ENCODE results near the gene BTN1A1.
"Not testable (repeated sequence)": the region's sequence is repeated elsewhere in the genome, so short reads cannot be mapped to it uniquely, and the experiment has no call there.

The BTN1A1 gene

DNA sequence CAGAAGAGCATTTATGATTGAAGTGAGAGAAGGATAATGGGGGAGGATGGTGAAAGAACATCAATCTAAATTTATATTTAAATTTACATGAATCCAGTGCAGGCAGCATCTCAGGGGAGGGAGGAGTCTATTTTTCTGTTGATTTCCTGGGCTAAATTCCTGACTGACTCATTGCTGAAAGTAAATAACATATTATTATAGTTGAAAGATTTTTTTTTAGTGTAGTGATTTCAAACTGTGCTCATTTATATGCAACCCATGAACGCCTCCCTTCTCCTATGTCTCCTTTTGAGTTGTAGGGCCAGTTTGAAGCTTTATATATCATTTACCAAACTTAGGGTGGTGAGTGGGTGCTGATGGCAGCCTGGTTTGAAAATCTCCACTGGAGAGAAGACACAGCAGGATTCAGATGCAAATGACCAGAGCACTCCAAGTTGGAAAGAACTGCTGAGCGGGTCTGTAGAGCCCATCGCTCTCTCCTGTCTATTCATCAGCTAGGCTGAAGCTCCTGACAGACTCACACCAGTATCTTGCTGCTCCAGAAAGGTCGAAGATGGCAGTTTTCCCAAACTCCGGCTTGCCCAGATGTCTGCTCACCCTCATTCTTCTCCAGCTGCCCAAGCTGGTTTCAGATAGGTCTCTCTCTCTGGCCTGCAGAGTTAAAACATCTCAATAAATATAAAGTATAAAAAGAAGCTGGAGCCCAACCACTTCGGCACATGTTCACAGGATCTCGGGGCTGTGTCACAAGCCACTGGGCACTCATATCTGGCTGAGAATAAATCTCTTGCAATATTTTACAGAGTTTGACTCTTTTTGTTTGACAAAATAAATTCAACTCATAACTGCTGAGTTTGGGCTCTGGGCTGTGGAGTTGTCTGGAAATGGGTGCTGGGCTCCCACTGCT is 24.0 kb upstream of the BTN1A1 start:
- no peak for DNase-seq (ENCODE audit: low read depth)

DNA sequence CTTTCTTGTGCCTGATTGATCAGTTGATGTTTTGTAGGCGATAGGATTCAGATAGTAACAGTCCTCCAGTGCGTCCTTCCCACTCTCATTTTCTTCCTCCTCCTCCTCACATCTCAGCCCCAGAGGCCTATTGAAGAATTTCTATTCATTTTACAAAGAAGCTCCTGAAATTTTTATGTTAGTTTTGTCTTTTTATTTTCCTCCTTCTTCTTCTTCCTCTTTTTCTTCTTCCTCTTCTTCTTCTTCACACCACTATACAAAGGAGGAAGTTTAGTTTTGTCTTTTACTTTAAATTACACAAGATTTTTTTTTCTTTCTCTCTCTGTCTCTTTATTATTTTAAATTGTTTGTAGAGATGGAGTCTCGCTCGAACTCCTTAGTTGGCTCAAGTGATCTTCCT is 23.2 kb upstream of the BTN1A1 start:
- no peak for DNase-seq (ENCODE audit: low read depth)

DNA sequence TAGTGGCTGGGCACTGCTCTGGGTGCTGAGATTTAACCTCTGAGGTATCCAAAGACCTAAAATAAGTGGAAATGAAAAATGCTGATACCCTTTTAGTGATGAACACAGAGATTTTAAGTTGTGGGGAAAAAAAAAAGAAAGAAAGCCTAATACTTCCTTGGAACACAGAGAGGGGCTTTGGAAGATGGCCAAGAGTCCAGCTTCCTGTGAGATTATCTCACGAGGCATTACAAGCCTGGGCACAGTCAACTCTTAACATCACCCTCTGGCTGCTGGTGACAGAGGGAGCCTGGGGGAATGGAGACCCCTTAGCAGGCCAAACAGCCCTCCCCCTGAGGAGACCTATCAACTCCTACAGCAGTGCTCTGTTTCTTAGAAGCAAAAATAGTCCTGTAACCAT is 22.7 kb upstream of the BTN1A1 start:
- no peak for DNase-seq (ENCODE audit: low read depth)

DNA sequence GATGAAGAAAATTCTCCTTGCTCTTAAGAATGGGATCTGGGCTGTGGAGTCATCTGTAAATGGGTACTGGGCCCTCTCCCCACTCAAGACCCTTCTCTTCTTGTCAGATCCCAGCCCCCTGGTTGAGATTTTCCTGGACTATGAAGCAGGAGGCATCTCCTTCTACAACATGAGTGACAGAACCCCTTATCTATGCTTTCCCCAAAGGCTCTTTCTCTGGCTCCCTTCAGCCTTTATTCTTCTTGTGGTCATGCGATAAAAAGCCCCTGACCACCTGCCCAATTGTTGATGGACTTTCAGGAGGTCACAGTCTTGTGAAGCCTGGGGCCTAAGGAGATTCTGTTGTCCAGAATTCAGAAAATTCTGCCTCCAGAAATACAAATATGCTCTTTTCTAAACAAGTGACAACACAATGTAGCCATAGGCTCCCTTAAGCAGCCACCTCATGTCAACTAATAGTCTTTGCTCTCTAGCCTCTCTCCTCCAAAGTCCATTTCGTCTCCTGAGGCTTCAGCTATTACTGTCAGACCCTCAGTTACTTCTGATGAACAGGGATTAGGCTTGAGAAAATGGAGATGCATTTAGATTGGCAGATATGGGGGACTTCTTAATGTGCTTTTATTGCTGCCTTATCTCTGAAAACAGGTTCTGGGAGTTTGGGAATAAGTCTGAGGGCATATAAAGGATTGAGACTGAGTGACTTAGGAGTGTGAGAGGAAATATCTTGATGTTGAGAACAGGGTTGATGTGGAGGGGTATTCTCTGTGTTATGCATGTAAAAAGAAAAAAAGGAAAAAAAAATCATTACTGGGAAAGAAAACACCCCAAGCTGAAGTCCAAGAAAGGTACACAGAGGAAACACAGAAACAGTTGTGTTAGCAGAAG is 21.8 kb upstream of the BTN1A1 start:
- DNase-seq (ENCODE audit: low read depth), result no peak

DNA sequence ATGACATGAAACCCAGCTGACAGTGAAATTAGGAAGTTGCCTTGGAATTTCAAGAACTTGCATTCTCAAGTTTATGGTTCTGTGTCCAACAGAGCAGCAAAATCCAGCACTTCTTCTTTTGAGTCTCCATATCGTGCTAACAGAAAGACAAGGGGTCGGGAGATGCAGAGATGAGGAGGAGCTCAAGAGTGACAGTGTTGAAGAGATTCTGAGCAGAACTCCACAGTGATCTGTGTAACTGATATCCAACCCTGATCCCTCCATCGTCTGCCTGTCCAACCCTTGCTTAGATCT is 21.2 kb upstream of the BTN1A1 start:
- DNase-seq (ENCODE audit: low read depth), result no peak

DNA sequence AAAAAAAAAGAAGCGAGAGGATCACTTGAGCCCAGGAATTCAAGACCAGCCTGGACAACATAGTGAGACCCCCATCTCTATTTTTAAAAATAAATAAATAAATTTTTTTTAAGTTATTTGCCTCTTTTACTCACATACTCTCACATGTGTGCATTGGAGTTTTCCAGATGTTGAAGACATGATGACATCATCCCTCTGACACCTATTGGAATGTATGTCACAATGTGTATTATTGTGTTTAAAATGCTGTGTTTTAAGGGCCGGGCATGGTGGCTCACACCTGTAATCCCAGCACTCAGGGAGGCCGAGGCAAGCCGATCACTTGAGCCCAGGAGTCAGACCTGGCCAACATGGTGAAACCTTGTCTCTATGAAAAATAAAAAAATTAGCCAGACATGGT is 17.8 kb upstream of the BTN1A1 start:
- DNase-seq (ENCODE audit: low read depth), result no peak

DNA sequence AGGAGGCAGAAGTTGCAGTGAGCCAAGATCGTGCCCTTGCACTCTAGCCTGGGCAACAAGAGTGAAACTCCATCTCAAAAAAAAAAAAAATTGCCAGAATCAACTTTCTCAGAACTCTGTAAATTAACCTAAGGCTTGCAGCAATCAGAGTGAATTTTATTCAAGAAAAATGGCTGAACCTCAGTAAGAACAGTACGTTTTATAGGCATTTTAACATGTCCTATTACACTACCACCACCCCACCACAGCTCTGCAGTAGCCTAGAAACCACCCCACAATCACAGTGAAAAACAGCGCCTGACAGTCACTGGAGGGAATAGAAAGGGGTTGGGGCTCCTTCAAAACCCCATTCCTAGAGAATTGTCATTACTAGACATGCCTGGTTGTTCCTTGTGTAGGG is 16.4 kb upstream of the BTN1A1 start:
- no peak for DNase-seq (ENCODE audit: low read depth)

DNA sequence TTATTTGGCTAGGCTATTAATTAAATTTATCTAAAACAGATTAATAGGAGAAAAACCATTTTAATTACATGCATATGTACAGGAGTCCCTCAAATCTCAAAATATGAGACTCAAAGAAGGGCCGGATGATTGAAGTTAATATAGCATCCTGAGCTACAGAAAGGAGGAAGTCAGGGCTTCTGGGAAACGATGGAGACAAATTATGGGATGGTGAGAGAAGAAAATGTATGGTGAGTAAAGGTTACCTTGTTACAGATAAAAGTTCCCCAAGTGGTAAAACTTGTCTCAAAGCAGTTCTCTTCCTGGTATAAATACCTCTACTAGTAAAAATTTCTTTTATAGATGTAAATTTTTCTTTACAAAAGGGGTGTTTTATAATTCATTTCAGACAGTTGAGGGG is 15.9 kb upstream of the BTN1A1 start:
- no peak for DNase-seq (ENCODE audit: low read depth)

DNA sequence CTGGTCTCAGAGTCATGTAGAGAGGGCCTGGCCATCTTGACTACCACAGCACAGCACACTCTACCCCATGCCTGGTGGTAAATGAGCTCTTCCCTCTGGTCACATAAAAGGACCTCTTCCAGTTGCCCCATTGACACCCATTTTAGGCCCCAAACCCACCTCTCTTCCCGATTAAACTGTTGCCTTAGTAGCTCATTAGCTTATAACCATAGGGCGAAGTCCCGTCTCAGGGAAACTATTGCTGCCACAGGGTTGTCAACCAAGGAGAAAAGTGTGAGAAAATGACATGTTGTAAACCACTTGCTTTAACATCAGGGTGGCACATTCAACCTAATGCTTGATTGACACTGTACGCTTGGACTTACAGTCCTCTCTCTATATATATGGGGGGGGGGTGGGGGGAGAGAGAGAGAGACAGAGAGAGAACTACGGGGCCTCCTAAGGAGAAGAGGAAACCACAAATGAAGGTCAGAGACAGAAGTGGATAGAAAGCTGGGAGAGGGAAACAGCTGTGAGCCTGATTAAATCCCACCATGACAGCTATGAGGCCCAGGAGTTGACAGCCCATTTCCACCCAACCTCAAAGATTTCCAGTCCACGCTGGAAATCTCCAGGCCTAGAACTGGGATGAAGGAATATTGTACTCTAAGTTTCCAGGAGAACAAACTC is 14.9 kb upstream of the BTN1A1 start:
- no peak for DNase-seq (ENCODE audit: low read depth)

DNA sequence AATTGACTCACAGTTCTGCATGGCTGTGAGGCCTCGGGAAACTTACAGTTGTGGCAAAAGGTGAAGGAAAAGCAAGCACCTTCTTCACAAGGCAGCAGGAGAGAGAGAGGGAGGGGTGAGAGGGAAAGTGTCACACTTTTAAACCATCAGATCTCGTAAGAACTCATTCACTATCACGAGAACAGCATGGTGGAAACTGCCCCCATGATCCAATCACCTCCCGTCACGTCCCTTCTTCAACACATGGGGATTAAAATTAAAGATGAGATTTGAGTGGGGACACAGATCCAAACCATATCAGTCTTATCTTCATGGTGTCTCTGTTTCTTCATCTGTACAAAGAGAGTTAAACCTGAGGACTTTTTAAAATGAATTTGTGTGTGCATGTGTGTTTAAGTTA is 13.7 kb upstream of the BTN1A1 start:
- DNase-seq (ENCODE audit: low read depth), result no peak

DNA sequence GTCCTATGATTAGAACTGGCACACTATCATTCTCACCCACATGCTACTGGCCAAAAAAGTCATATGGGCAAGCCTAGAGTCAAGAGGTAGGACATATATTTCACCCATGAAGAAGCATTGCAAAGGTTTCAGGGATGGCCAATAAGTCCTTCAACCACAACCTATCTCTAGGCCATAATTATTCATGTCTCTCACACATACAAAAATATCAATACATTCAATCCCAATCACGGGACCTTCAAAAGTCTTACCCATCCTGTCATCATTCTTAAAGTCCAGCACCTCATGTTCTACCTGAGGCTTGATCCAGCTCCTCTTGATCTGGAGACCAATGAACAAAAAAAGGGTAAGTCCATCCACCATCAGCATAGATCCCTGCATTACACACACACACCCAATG is 12.6 kb upstream of the BTN1A1 start:
- no peak for DNase-seq (ENCODE audit: low read depth)

DNA sequence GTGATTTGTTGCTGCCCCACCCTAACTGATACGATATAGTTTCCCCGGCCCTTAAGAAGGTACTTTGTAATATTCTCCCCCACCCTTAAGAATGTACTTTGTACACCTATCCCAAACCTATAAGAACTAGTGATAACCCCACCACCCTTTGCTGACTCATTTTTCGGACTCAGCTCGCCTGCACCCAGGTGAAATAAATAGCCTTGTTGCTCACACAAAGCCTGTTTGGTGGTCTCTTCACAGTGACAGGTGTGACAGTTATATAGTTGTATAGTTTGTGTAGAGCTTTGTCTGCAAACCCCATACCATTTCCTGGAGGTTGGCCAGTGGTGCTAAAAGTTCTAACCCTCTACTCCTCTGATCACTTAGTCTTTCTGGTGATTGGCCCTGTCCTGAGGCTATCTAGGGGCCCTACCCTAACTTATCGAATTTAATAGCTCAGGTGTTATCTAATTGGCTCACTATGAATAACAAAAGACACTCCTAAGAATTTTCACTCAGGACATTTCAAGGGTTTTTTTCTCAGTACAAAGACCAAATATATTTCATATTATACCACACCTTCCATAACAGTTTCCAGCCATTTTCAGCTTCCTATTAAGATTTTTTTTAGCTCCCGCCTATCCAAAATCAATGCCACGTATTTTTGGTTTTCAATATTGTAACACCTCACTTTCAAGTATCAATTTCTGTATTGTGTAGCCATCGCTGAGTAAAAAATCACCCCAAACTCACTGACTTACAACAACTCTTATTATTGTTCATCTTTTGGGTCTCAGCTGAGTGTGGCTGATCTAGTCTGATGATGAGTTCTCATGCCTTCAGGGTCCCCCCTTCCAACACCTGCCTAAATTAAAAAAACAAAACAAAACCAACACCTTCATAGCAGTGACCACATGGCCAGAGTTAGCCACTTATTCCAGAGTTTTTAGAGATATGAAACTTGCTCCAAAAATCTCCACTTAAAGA is 9.8 kb upstream of the BTN1A1 start:
- no peak for DNase-seq (ENCODE audit: low read depth)

DNA sequence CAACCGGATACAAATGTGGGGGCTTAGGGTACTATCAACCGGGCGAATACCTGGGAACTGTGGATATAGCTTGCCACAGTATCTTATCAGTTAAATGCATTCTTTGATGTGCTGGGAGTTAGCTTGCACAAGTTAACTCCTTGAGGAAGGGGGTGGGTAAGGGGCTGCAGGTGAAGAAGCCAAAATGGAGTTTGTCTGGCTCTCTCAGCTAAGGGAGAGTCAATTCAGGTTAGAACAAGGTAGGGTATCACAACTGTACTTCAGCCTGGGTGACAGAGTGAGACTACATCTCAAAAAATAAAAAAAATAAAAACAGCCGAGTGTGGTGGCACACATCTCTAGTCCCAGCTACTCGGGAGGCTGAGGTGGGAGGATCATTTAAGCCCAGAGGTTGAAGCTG is 8.5 kb upstream of the BTN1A1 start:
- no peak for DNase-seq (ENCODE audit: low read depth)

DNA sequence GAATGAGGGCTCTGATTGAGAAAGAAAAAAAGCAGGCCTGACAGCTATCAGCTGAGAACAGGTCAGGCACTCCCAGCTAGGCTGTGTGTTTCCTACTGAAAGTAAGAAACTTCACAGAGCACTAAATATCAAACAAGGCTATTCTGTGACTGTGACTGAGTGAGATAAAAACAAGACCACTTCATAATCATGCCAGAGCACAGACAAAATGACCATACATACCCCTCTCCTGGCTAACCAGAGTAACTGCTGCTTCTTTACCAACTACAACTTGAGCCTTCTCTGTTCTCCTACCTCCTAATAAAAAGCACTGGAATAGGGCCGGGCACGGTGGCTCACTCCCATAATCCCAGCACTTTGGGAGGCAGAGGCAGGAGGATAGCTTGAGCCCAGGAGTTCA is 6.8 kb upstream of the BTN1A1 start:
- no peak for DNase-seq (ENCODE audit: low read depth)

DNA sequence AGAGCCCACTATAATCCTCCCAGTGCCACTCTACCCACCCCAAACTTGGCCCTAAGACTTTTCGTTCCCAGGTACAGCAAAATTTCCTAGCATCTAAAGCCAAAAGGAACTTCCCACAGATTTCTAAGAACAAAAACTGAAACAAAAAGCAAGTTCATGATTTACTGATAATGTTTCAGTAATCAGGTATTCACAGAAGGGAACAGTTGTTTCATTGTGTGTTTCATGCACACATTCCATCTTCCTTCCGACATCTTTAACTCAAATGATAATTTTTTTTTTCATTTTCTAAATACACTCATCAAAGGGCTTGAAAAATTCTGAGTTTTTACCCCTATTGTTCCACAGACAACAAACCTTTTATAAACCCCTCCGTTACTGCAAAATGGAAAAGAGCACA is 6.0 kb upstream of the BTN1A1 start:
- DNase-seq (ENCODE audit: low read depth), result no peak

DNA sequence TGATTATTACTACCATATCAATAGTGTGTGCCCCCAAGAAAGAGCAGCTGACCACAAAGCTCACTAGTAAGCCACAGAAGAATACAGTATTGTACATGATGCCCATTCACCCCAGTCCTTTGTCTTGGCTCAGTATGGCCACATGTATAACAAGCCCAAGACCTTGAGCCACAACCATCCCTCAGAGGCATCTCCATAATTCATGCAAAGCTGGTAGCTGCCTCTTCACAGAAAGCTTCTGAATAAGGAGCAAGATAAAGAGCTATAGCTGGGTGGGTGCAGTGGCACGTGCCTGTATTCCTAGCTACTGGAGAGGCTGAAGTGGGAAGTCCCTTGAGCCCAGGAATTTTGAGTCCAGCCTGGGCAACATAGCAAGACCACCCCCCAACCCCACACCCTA is 4.8 kb upstream of the BTN1A1 start:
- no peak for DNase-seq (ENCODE audit: low read depth)

DNA sequence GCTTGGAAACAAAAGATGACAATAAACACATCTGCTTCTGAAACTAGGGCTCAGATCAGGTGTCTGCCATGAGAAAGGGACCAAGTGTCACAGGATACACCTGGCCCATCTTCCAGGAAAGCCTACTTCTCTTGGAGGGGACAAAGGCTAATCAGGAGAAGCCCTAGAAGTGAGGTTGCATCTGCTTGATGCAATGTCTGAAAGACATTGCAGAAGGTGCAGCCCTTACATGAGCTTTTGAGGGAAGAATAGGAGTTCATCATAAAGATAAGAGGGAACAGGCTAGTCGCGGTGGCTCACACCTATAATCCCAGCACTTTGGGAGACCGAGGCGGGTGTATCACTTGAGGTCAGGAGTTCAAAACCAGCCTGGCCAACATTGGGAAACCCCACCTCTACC is 2.5 kb upstream of the BTN1A1 start:
- DNase-seq (ENCODE audit: low read depth), result no peak

DNA sequence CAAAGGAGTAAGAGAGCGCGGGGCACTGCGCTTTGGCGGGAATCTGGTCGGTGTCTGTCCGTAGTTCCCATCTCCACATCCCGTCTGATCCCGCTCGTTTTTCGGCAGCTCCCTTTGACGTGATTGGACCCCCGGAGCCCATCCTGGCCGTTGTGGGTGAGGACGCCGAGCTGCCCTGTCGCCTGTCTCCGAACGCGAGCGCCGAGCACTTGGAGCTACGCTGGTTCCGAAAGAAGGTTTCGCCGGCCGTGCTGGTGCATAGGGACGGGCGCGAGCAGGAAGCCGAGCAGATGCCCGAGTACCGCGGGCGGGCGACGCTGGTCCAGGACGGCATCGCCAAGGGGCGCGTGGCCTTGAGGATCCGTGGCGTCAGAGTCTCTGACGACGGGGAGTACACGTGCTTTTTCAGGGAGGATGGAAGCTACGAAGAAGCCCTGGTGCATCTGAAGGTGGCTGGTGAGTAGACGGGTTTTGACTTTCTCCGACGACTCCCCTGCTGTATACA is 1.4 kb downstream of the BTN1A1 start:
- DNase-seq (ENCODE audit: low read depth), result no peak

DNA sequence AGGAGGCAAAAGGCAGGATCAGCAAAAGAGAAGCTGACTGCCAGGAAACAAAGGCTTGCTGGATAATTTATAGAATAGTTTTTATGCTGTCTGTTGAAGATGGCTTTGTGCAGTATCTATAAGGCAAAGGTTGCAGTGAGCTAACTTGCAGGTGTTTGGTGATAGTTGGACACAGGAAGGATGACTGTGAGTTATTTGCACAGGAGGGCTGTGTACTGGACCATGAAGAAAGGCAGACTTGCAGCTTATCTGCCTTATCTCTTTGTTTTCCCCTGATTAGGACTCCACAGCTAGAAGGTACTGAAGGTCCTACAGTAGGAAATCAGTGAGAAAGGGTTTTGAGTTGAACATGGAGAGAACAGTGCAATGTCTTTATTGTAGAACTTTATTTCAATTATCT is 2.1 kb downstream of the BTN1A1 start:
- no peak for DNase-seq (ENCODE audit: low read depth)

DNA sequence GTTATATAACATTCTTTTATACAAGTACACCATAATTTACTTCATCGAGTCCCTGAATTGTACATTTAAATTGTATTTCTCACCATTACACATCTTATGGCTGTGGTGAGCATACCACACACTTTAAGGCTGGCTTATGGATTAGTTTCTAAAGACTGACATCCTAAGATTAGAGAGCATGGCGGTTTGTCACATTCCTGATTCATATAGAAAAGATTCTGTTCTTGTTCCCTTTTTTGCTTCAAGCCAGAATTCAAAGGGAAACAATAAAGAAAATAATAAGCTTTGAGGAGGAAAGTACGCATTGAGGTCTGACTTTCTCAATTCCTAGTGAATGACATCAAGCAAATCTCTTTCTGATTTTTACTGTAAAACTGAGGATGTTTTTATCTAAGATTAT is 2.5 kb downstream of the BTN1A1 start:
- no peak for DNase-seq (ENCODE audit: low read depth)

DNA sequence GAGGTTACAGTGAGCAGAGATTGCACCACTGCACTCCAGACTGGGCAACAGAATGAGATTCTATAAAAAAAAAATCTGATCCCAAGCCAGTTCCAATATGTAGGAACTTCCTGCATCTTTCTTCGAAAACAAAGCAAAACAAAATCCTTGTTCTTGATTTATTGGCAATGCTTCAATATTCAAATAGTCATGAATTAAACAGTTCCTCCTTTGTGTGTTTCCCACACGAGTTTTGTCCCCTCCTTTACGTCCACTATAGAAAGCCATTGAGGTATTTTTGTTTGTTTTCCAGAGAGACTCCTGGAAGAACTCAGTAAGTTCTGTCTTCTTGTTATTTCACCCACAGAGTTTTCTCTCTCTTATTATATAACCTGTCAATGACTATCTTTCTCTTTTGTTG is 7.6 kb downstream of the BTN1A1 start:
- DNase-seq (ENCODE audit: low read depth), result no peak

DNA sequence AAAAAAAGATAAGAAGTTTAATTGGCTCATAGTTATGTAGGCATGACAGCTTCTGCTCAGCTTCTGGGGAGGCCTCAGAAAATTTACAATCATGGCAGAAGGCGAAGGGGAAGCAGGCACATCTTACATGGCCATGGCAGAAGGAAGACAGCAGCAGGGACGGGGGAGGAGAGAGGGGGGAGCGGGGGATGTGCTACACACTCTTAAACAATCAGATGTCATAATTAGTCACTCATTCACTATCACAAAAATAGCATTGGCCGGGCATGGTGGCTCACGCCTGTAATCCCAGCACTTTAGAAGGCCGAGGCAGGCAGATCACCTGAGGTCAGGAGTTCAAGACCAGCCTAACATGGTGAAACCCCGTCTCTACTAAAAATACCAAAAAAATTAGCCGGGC is 10.9 kb downstream of the BTN1A1 start:
- not testable (repeated sequence) for DNase-seq (ENCODE audit: low read depth)
